Esophagus squamous epithelium (tissue), 5 donors: Measurements from ENCODE around the gene SEPTIN10. TPM values are rescaled to one million over a fixed set of nuclear protein-coding genes. Genes with fewer than 3 reads are reported as not detected.
A peak's percentile ranks its signal among the peaks of the same experiment; 100 is the strongest.

Experiments
- DNase-seq: peaks from one replicate; lab custom pipeline; 2025; lab: John Stamatoyannopoulos, UW
- H3K27ac ChIP-seq, 4 donors: fragments of 200-600 bp; sonication (generic); one replicate each; pipeline ENCODE4 v1.5.1; 2016 to 2019; ENCODE audit warnings: mild to moderate bottlenecking in 1 of 4
- H3K27me3 ChIP-seq, 4 donors: fragments of 200-600 bp; sonication (generic); 1 replicate in 3 of 4; 2 replicates in 1 of 4; pipeline versions ENCODE4 v1.5.1 to v1.6.0; 2017 to 2021; ENCODE audit warnings: antibody characterized with exemption in 1 of 4
- H3K36me3 ChIP-seq, 3 donors: fragments of 200-600 bp; sonication (generic); one replicate each; pipeline ENCODE4 v1.5.1; 2016 to 2019
- H3K4me1 ChIP-seq, 3 donors: fragments of 200-600 bp; sonication (generic); one replicate each; pipeline ENCODE4 v1.5.1; 2017 to 2019
- H3K4me3 ChIP-seq, 4 donors: fragments of 200-600 bp; sonication (generic); 1 replicate in 3 of 4; 2 replicates in 1 of 4; pipeline ENCODE4 v1.5.1; 2016 to 2019; ENCODE audit warnings: mild to moderate bottlenecking in 2 of 4, moderate library complexity in 1 of 4
- H3K9me3 ChIP-seq, 3 donors: fragments of 200-600 bp; sonication (generic); one replicate each; pipeline ENCODE4 v1.5.1; 2016 to 2019
- CTCF ChIP-seq, 6 experiments: fragments of 450-650 bp in 4 of 6; fragments of 200-600 bp in 2 of 6; sonication (generic) in 2 of 6; IDR thresholded peaks; one replicate each; pipeline ENCODE4 v1.5.1; 2016 to 2019; ENCODE audit warnings: antibody characterized with exemption in 6 of 6, mild to moderate bottlenecking in 4 of 6, moderate library complexity in 4 of 6
- POLR2A ChIP-seq, 4 donors: fragments of 450-650 bp; IDR thresholded peaks; one replicate each; pipeline ENCODE4 v1.6.1; 2017; ENCODE audit warnings: antibody characterized with exemption in 4 of 4, mild to moderate bottlenecking in 4 of 4, moderate library complexity in 3 of 4
- WGBS, 2 donors: methylation state at CpG; one replicate each; pipeline ENCODE4 v1.1.5; 2018; 5-methylcytosine and 5-hydroxymethylcytosine counted together
- intact Hi-C: fragments of 100-400 bp; cut with DNase I; formaldehyde crosslinking; loops from one replicate; pipeline ENCODE4 v1.15.0; 2022
- total RNA-seq, 4 donors: library from RNA; depleted of rRNA; stranded (reverse); fragments of >200 nt; gene quantifications; one replicate each; pipeline ENCODE4 v1.1.0, GENCODE V29; 2016
- donor health status: DM: yes; HTN: yes; CAD: no.

Gene SEPTIN10
- total RNA-seq, 4 donors from 2014 or later: 83.6 to 132 (median 86.4) TPM

DNA sequence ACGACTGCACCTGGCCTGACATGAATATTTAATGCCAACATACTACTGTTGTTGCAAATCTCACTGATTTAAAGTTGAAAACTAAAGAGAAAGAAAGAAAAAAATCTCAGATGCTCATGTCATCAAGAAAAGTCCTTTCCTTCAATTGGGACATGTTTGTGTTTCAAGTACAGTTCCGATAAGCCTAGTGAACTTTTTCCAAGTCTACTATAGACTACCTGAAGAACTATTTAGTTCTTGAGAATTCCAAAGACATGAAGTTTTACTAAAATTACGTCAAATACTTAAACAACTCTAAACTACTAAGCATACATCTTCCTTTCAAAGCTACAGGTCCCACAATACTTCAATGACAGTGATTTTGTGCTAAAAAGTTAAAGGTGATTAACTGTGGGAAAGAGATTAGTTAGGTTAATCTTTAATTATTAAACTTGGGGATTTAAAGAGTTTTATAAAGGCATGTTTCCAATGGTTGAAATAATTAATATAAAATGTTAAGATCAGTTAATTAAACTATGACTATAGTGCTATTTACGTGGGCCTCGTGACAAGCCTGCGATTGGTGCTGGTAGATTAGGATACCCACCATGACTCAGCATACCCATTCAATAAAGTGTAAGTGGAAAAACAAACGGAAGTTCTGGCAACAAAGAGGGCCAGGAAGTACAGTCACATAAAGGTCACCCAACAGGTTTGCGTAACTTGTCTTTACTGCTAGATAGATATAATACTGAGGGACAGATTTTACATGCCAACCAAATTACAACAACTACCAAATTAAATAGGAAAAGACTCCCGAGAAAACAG lies 55.5 kb downstream of the SEPTIN10 start:
- H3K36me3 ChIP-seq: peaks cover 0 to 45% (median 4%) of the 10 kb centered on the region in 3 donors
- no peak for DNase-seq
- H3K27me3 ChIP-seq: no peaks in the 10 kb centered on the region
- peak overlapping the region; percentile 46 to 81 (median 76) for H3K27ac ChIP-seq
- H3K4me1 ChIP-seq: peaks cover 3 to 59% (median 16%) of the 10 kb centered on the region in 3 donors
- WGBS, 2 donors: 42 to 49% methylated on average over 9 of the region's 9 CpGs
- no peaks in the 10 kb centered on the region for H3K9me3 ChIP-seq
- no peak for TF ChIP-seq POLR2A (IDR thresholded peaks at IDR 0.05)
- no peak for TF ChIP-seq CTCF (IDR thresholded peaks at IDR 0.05)
- H3K4me3 ChIP-seq: no peak overlapping the region
- intact Hi-C loops: no loop called here

DNA sequence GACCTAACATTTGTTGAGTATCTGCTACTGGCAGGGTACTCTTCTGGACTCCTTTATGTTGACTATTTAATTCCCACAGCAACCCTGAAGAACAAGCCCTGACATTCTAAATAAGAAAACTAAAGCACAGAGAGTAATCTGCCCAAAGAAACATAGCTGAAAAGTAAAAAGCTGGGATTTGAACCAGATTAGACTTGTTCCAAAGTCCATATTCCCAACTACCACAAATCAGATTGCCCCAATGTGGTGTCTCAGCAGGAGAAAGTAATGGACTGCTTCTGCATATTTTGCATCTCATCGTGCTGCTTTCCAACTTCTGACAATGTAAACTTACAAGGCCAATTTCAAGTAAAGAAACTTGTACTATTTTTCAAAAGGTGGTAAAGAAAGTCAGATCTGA lies 56.5 kb downstream of the SEPTIN10 start:
- intact Hi-C loops: no loop called here
- peak overlapping the region in 3 of 4 donors; percentile 60 to 81 (median 81) for H3K27ac ChIP-seq
- 48 to 70% methylated on average over 1 of the region's 1 CpG for WGBS, 2 donors
- no peak overlapping the region for H3K4me3 ChIP-seq
- TF ChIP-seq POLR2A (IDR thresholded peaks at IDR 0.05) (no peak), CTCF (IDR thresholded peaks at IDR 0.05) (no peak)
- no peak for DNase-seq
- no peaks in the 10 kb centered on the region for H3K9me3 ChIP-seq
- H3K36me3 ChIP-seq: peaks cover 0 to 45% (median under 1%) of the 10 kb centered on the region in 3 donors
- H3K4me1 ChIP-seq: peaks cover 3 to 59% (median 16%) of the 10 kb centered on the region in 3 donors
- no peaks in the 10 kb centered on the region for H3K27me3 ChIP-seq

GRCh38 chr2:109555346-109555900 lies 58.3 kb downstream of the SEPTIN10 start:
- peaks cover 3 to 50% (median 16%) of the 10 kb centered on the region in 3 donors for H3K4me1 ChIP-seq
- peaks cover 0 to 50% (median 0%) of the 10 kb centered on the region in 3 donors for H3K36me3 ChIP-seq
- no peaks in the 10 kb centered on the region for H3K27me3 ChIP-seq
- WGBS, 2 donors: 76 to 81% methylated on average over 9 of the region's 9 CpGs
- intact Hi-C loops: no loop called here
- TF ChIP-seq POLR2A (IDR thresholded peaks at IDR 0.05) (no peak), CTCF (IDR thresholded peaks at IDR 0.05) (no peak)
- DNase-seq: no peak
- H3K9me3 ChIP-seq: no peaks in the 10 kb centered on the region
- H3K27ac ChIP-seq: peak overlapping the region in 2 of 4 donors; percentile 18 to 81
- no peak overlapping the region for H3K4me3 ChIP-seq

GRCh38 chr2:109554758-109555157 lies 59.0 kb downstream of the SEPTIN10 start:
- no peak for DNase-seq
- Histone ChIP-seq H3K36me3 (peaks cover 0 to 57% (median 0%) of the 10 kb centered on the region in 3 donors), H3K27ac (no peak overlapping the region), H3K27me3 (no peaks in the 10 kb centered on the region), H3K4me1 (peaks cover 3 to 44% (median 16%) of the 10 kb centered on the region in 3 donors), H3K9me3 (no peaks in the 10 kb centered on the region), H3K4me3 (no peak overlapping the region)
- 69 to 78% methylated on average over 2 of the region's 2 CpGs for WGBS, 2 donors
- TF ChIP-seq POLR2A (IDR thresholded peaks at IDR 0.05) (no peak), CTCF (IDR thresholded peaks at IDR 0.05) (no peak)
- intact Hi-C loops: no loop called here

GRCh38 chr2:109549016-109549590 lies 64.7 kb downstream of the SEPTIN10 start:
- DNase-seq: no peak
- Histone ChIP-seq H3K4me3 (no peak overlapping the region), H3K27me3 (no peaks in the 10 kb centered on the region), H3K9me3 (no peaks in the 10 kb centered on the region), H3K36me3 (peaks cover 0 to 63% (median 0%) of the 10 kb centered on the region in 3 donors), H3K4me1 (peaks cover 0 to 14% (median 5%) of the 10 kb centered on the region in 3 donors), H3K27ac (no peak overlapping the region)
- no peak for TF ChIP-seq CTCF (IDR thresholded peaks at IDR 0.05)
- TF ChIP-seq POLR2A (IDR thresholded peaks at IDR 0.05): no peak
- WGBS, 2 donors: 86 to 87% methylated on average over 4 of the region's 4 CpGs
- intact Hi-C loops: no loop called here
